ENCODE measurements around the gene HAP1. TPM values are rescaled to one million over a fixed set of nuclear protein-coding genes. Genes with fewer than 3 reads are reported as not detected.

HAP1 gene
- total RNA-seq, 1 donor from 2014 or later, result 0.96 TPM

DNA sequence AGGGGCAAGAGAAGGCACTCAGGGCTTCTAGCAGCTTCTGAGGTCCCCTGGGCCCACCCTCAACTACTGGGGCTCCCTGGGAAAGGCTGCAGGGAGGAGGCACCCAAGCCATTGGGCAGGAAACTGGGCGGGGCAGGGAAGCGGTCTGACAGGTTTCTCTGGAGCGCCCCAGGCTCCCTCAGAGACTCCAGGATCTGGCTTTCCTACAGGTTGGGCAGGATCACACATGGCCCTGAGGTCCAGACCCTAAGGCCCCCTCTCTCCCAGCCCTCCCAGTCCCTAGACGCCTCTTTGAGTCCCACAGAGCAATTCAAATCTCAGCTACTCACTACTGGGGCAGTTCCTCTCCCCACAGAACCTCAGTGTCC is 37.8 kb upstream of the HAP1 start:
- no peak overlapping the region for H3K4me3 ChIP-seq (ENCODE audit: low read depth, low read length)
- DNase-seq (ENCODE audit: low read depth), result no peak
- peaks cover 6% of the 10 kb centered on the region for H3K36me3 ChIP-seq (ENCODE audit: control insufficient read depth, insufficient read depth, low read length)
- no peak for TF ChIP-seq CTCF (IDR thresholded peaks at IDR 0.05; ENCODE audit: insufficient read depth, low read length, poor library complexity, severe bottlenecking)
- no peaks in the 10 kb centered on the region for H3K27me3 ChIP-seq (ENCODE audit: control insufficient read depth, insufficient read depth, low read length)

DNA sequence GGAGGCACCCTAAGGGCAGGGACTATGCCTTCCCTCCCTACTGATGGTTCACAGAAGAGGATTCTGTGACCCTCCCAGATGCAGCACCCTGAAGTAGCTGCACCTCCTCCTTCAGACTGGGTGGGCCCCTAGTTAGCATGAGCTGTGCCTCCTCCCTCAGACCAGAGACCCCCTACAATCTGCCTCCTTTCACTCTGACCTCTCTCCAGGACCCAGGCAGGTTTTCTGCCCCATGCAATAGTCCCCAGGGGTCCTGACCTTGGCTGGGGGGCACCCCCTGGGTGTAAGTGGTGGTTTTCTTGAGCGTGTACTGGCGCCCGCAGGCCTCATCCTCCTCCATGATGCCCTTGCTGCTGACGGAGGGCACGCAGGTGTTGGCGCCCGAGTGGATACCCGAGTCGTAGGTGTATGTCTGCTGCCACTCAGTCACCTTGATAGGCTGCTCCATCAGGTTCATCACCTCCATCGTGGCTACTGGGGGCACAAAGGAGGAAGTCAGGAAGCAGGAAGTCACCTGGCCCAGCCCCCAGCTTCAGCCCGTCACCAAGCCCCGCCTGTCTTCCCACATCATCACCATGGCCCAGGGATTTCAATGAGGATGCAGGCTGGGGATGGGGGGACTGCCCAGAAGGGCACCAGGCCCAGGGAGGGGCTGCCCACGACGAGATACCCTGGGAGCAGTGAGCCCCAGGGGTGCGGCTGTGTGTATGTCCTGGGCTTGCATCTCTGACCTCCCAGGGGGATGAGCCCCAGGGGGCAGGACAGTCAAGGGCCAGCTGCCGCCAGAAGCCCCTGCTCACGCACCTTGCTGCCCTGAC is 37.2 kb upstream of the HAP1 start:
- TF ChIP-seq CTCF (IDR thresholded peaks at IDR 0.05; ENCODE audit: insufficient read depth, low read length, poor library complexity, severe bottlenecking), result no peak
- no peak overlapping the region for H3K4me3 ChIP-seq (ENCODE audit: low read depth, low read length)
- no peaks in the 10 kb centered on the region for H3K27me3 ChIP-seq (ENCODE audit: control insufficient read depth, insufficient read depth, low read length)
- H3K36me3 ChIP-seq (ENCODE audit: control insufficient read depth, insufficient read depth, low read length), result peaks cover 6% of the 10 kb centered on the region
- DNase-seq (ENCODE audit: low read depth), result no peak

DNA sequence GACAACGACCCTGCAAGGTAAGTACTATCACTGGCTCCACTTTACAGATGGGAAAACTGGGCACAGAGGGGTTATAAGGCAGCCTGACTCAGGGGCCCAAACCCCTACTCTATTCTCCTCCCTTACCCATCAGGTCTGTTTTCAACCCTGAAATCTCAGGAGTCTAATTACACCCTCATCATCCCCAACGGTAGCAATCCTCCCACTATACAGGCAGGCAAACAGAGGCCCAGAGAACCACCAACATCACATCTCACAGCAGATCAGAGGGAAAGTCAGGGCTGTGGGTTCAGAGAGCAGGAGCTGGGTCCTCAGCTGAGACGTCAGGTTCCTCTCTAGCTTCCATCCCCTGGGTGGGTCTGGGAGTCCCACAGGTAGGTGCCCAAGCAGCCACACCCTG is 35.5 kb upstream of the HAP1 start:
- H3K36me3 ChIP-seq (ENCODE audit: control insufficient read depth, insufficient read depth, low read length), result peaks cover 6% of the 10 kb centered on the region
- no peak for TF ChIP-seq CTCF (IDR thresholded peaks at IDR 0.05; ENCODE audit: insufficient read depth, low read length, poor library complexity, severe bottlenecking)
- no peak overlapping the region for H3K4me3 ChIP-seq (ENCODE audit: low read depth, low read length)
- DNase-seq (ENCODE audit: low read depth), result no peak
- H3K27me3 ChIP-seq (ENCODE audit: control insufficient read depth, insufficient read depth, low read length), result no peaks in the 10 kb centered on the region

GRCh38 chr17:41769346-41769862 is 35.0 kb upstream of the HAP1 start:
- TF ChIP-seq CTCF (IDR thresholded peaks at IDR 0.05; ENCODE audit: insufficient read depth, low read length, poor library complexity, severe bottlenecking), result no peak
- no peak overlapping the region for H3K4me3 ChIP-seq (ENCODE audit: low read depth, low read length)
- no peaks in the 10 kb centered on the region for H3K27me3 ChIP-seq (ENCODE audit: control insufficient read depth, insufficient read depth, low read length)
- no peak for DNase-seq (ENCODE audit: low read depth)
- H3K36me3 ChIP-seq (ENCODE audit: control insufficient read depth, insufficient read depth, low read length), result peaks cover 7% of the 10 kb centered on the region

DNA sequence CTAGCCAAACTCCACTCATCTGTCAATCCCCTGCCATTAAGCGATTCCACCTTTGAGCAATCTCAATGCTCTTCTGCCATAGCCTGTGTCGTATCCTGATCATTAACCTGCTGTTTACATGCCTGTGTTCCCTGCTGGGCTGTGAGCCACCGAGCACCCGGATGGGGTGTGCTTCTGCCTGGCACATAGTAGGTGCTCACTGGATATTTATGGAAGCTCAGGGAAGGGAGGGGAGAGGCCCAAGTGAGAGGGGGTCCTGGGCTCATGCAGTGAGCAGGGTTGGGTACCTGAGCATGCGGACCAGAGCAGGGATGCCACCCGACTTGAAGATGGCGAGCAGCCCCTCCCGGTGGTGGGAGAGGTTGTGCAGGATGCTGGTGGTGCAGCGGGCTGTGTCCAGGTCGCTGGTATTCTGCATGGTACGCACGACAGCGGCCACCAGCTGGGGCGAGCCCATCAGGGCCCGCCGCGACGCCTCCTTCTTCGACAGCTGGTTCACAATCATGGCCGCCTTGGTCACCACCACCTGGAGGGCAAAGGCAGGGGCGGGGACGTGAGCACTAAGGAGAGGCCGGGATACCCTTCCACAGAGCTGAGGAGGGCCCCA is 34.3 kb upstream of the HAP1 start:
- Histone ChIP-seq H3K27me3 (ENCODE audit: control insufficient read depth, insufficient read depth, low read length) (no peaks in the 10 kb centered on the region), H3K36me3 (ENCODE audit: control insufficient read depth, insufficient read depth, low read length) (peaks cover 7% of the 10 kb centered on the region), H3K4me3 (ENCODE audit: low read depth, low read length) (no peak overlapping the region)
- no peak for DNase-seq (ENCODE audit: low read depth)
- TF ChIP-seq CTCF (IDR thresholded peaks at IDR 0.05; ENCODE audit: insufficient read depth, low read length, poor library complexity, severe bottlenecking), result no peak

All from kidney epithelial cell (primary cell).